Natural killer cell treated with Interleukin-12 subunit alpha and Interleukin-12 subunit beta and Interleukin-15 and Interleukin-18, amount 100 ng/mL, for 72 hours (primary cell): ENCODE measurements around the gene OTUB1. TPM values are rescaled to one million over a fixed set of nuclear protein-coding genes. Genes with fewer than 3 reads are reported as not detected.
A peak's percentile ranks its signal among the peaks of the same experiment; 100 is the strongest.

Experiments
- ATAC-seq, 2 donors: fragments of 150-1000 bp; cut with Tn5 transposase in 1 of 2; sonication (Bioruptor Pico), chemical (Tn5 transposase) in 1 of 2; 2 replicates each; pipeline ENCODE4 v1.10.0; 2021
- DNase-seq: peaks from one replicate; pipeline ENCODE4 v3.0.0; 2022; ENCODE audit warnings: low spot score
- H3K27ac Mint-ChIP-seq, 2 donors: 1 replicate in 1 of 2; 2 replicates in 1 of 2; pipeline ENCODE4 v1.8.0; 2022; ENCODE audit warnings: mixed read lengths in 2 of 2, mild to moderate bottlenecking in 1 of 2, moderate library complexity in 1 of 2
- H3K27me3 Mint-ChIP-seq, 2 donors: 1 replicate in 1 of 2; 2 replicates in 1 of 2; pipeline ENCODE4 v1.8.0; 2022; ENCODE audit warnings: mixed read lengths in 2 of 2
- H3K36me3 Mint-ChIP-seq: one replicate; pipeline ENCODE4 v1.8.0; 2022; ENCODE audit warnings: mixed read lengths
- H3K4me1 Mint-ChIP-seq, 2 donors: 1 replicate in 1 of 2; 2 replicates in 1 of 2; pipeline ENCODE4 v1.8.0; 2022; ENCODE audit warnings: low read depth in 2 of 2, mixed read lengths in 2 of 2, mild to moderate bottlenecking in 1 of 2
- H3K4me3 Mint-ChIP-seq: one replicate; pipeline ENCODE4 v1.8.0; 2022; ENCODE audit warnings: mixed read lengths
- H3K9me3 Mint-ChIP-seq: 2 replicates; pipeline ENCODE4 v1.8.0; 2022; ENCODE audit warnings: mixed read lengths
- total RNA-seq, 2 donors: library from RNA; stranded (reverse); gene quantifications; one replicate each; pipeline ENCODE4 v1.2.3, GENCODE V29; 2022

The OTUB1 gene
- total RNA-seq, 2 donors from 2014 or later: 87.8 to 96.6 TPM

DNA sequence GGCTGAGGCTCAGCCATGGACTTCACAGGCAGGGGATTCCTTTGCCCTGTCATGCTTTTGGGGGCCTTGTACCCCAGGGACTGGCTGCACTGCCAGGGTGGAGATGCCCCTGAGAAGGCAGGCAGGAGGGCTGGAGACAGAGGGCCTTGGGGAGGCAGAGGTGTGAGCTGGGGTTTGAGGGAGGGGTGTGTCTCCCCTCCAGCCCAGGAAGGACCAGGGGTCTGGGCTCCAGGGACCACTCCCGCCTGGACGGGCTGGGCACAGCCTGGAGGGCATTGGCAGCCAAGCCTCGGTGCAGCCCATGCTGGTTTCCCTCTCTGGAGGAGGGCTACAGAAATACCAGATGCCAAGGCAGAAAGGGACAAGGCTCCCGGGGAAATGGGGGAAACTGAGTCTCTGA lies 19.5 kb downstream of the OTUB1 start:
- Mint-ChIP-seq H3K4me1 (peaks cover 19 to 22% of the 10 kb centered on the region in 2 donors), H3K27me3 (peaks cover 21 to 27% of the 10 kb centered on the region in 2 donors), H3K9me3 (peaks cover 8% of the 10 kb centered on the region), H3K27ac (no peak overlapping the region), H3K36me3 (no peaks in the 10 kb centered on the region), H3K4me3 (no peak overlapping the region)
- DNase-seq: no peak
- no peak for ATAC-seq

DNA sequence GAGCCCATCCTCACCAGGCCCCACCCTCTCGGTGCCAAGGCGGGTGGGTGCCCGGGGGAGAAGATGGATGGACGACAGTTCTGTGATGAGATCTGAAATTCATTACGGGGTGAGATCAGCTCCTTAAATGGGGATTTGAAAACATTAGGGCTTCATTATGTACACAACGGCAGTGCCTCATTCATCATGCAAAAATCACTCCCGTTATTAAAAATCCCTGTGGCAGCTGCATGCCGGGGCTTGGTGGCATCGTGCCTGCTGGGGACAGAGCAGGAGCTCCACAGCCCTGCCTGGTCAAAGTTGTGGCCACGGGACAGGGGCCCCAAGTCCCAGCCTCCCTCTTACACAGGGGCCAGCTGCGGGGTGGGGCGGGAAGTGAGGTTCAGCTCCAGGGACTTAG lies 20.2 kb downstream of the OTUB1 start:
- Mint-ChIP-seq H3K36me3 (no peaks in the 10 kb centered on the region), H3K27ac (no peak overlapping the region), H3K4me1 (peaks cover 19 to 29% of the 10 kb centered on the region in 2 donors), H3K9me3 (peaks cover 12% of the 10 kb centered on the region), H3K27me3 (peaks cover 21 to 27% of the 10 kb centered on the region in 2 donors), H3K4me3 (no peak overlapping the region)
- DNase-seq: no peak
- no peak for ATAC-seq

DNA sequence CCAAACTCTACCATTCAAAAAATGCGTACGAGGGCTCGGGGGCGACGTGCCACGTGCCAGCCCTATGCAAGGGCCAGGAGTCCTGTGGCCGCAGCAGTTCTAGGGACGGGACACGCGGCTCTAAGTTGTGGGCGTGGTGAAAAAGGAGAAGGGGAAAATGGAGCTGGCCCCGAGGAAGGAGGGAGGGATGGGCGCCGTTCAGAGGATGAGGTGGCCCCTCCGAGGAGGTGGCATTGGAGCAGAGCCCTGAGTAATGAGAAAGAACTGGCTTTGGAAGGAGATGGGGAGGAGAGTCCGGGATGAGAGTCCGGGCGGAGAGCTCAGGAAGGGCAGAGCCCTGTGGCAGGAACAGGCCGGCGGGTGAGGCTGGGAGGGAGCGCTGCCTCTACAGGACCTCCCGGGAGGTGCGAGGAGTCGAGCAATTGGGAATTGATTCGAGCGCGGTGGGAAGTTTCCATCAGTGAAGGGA lies 21.0 kb downstream of the OTUB1 start:
- Mint-ChIP-seq H3K27me3 (peaks cover 21 to 23% of the 10 kb centered on the region in 2 donors), H3K9me3 (peaks cover 12% of the 10 kb centered on the region), H3K4me3 (peak overlapping the region; percentile 69), H3K36me3 (no peaks in the 10 kb centered on the region), H3K27ac (no peak overlapping the region), H3K4me1 (peaks cover 19 to 25% of the 10 kb centered on the region in 2 donors)
- DNase-seq (no peak), ATAC-seq (no peak)

DNA sequence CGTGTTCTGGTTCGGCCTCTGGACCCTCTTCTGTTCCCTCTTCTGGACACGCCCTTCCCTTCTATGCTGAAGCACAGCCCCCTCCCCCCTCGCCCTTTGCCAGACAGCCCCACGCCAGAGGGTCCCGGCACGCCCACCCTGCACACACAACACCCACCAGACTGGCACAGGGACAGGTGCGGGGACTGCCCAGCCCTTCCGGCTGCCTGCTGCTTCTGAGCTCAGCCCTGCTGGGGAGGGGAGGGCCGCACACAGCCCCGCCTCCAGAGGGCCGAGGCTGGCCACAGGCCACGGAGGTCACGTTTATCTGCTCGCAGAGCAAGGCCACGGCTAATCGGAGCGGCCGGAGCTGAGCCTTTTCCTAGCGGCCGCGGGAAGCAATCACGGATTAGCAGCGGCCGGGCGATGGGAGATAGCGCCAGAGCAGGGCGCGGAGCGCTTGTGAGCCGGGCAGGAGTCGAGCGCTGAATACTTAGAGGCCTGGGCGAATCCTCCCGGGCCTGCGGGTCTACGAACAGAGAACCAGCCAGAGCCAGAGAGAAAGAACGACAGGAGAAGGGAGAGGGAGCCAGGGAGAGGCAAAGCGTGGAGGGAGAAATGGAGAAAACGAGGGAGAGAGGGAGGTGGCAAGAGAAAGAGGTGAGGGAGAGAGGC lies 21.5 kb downstream of the OTUB1 start:
- peaks cover 12% of the 10 kb centered on the region for H3K9me3 Mint-ChIP-seq
- H3K4me3 Mint-ChIP-seq: peak overlapping the region; percentile 69
- H3K4me1 Mint-ChIP-seq: peaks cover 19 to 25% of the 10 kb centered on the region in 2 donors

DNA sequence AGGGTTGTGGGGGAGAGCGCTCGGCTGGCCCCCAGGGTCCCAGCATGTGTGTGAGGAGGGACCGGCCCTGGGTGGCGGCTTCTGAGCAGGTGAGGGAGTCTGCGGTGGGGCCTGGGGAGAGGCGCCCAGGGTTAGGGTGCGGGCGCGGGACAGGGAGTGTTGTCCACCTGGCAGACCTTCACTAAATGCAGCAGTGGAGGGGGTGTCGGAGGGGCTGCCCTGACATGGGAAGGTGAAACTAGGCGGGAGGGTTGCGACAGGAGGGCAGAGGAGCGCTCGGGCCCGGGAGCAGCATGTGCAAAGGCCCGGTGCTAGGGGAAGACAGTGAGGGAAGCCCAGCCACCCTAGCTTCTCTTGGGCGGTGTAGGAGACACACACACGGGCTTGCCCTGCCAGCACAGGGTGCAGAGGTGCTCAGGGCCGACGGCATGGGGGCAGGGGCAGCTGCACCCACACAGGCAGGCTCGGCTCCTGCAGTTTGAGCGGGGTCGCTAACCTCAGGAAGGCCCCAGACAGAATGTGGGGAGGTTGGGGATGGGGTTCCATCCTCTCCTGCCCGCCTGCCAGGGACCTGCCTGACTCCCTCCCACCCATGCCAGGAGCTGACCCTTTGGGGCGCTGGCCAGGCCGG lies 22.2 kb downstream of the OTUB1 start:
- H3K4me1 Mint-ChIP-seq: peaks cover 19 to 25% of the 10 kb centered on the region in 2 donors
- DNase-seq (no peak), ATAC-seq (no peak)
- peaks cover 12% of the 10 kb centered on the region for H3K9me3 Mint-ChIP-seq
- H3K27ac Mint-ChIP-seq: no peak overlapping the region
- peaks cover 21 to 23% of the 10 kb centered on the region in 2 donors for H3K27me3 Mint-ChIP-seq
- H3K4me3 Mint-ChIP-seq: no peak overlapping the region
- no peaks in the 10 kb centered on the region for H3K36me3 Mint-ChIP-seq

More for the DNA sequence above, 21.5 kb downstream of the OTUB1 start:
- Mint-ChIP-seq H3K36me3 (no peaks in the 10 kb centered on the region), H3K27ac (no peak overlapping the region), H3K27me3 (peaks cover 21 to 23% of the 10 kb centered on the region in 2 donors)
- DNase-seq: no peak
- ATAC-seq: peak; percentile 58 to 76

DNA sequence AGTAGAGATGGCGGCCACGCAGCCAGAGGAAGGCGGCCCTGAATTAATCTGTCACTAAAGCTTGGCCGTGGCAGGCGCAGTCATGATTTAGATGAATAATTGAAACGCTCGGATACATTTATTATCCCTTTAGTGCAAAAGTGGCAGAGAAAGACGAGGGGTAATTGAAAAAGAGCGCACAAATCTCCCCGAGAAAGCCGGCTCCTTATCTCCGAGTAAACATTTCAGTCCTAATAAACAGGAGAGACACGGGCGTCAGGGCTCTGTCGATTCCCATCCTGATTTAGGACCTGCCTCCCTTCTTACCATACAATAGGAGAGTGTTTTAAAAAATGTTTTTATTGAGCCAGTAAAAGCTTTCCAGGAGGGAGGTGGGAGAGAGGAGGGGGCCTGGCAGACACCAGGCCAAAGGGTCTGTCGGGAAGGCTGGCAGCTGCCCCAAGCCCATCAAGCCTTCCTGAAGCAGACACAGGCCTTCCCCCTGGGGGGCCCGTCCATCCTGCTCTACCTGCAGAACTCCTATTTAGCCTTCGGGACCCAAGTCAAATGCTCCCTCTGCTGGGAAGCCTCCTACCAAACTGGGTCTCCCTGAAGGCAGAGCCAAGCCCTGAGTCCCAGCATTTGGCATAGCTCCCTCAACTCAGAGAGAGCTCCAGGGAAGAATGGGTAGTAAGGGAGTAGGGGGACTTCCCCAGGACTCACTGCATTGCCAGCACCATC lies 22.8 kb downstream of the OTUB1 start:
- ATAC-seq (no peak), DNase-seq (no peak)
- H3K27ac Mint-ChIP-seq: no peak overlapping the region
- H3K27me3 Mint-ChIP-seq: peaks cover 21 to 23% of the 10 kb centered on the region in 2 donors
- H3K9me3 Mint-ChIP-seq: peaks cover 12% of the 10 kb centered on the region
- peaks cover 19 to 25% of the 10 kb centered on the region in 2 donors for H3K4me1 Mint-ChIP-seq
- no peak overlapping the region for H3K4me3 Mint-ChIP-seq
- H3K36me3 Mint-ChIP-seq: no peaks in the 10 kb centered on the region

DNA sequence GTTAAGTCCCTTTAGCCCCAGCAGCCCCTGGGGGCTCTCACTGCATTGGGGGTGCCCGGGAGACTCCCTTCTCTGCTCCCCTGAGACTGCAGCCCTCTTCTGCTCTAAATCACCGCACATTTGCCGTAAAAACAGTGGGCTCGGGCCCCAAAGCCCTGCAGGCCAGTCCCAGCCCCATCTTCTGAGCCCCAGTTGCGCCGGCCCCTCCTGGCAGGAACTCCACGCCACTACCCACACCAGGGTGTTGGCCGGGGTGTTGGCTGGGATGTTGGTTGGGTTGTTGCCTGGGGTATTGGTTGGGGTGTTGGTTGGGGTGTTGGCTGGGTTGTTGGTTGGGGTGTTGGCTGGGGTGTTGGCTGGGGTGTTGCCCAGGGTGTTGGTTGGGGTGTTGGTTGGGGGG lies 23.5 kb downstream of the OTUB1 start:
- H3K4me1 Mint-ChIP-seq: peaks cover 19 to 25% of the 10 kb centered on the region in 2 donors
- peaks cover 12% of the 10 kb centered on the region for H3K9me3 Mint-ChIP-seq
- H3K27me3 Mint-ChIP-seq: peaks cover 21 to 23% of the 10 kb centered on the region in 2 donors
- ATAC-seq (no peak), DNase-seq (no peak)
- H3K36me3 Mint-ChIP-seq: no peaks in the 10 kb centered on the region
- no peak overlapping the region for H3K27ac Mint-ChIP-seq
- H3K4me3 Mint-ChIP-seq: no peak overlapping the region

DNA sequence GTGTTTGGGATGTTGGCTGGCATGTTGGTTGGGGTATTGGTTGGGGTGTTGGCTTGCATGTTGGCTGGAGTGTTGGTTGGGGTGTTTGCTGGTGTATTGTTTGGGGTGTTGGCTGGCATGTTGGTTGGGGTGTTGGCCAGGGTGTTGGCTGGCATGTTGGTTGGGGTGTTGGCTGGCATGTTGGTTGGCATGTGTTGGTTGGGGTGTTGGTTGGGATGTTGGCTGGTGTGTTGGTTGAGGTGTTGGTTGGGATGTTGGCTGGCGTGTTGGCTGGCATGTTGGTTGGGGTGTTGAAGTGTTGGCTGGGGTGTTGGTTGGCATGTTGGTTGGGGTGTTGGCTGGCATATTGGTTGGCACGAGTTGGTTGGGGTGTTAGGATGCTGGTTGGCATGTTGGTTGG lies 24.5 kb downstream of the OTUB1 start:
- Mint-ChIP-seq H3K4me3 (no peak overlapping the region), H3K36me3 (no peaks in the 10 kb centered on the region), H3K4me1 (peaks cover 19 to 25% of the 10 kb centered on the region in 2 donors), H3K9me3 (peaks cover 12% of the 10 kb centered on the region), H3K27me3 (peaks cover 21% of the 10 kb centered on the region in 2 donors), H3K27ac (peak overlapping the region in 1 of 2 donors; percentile 45)
- DNase-seq: no peak
- no peak for ATAC-seq

DNA sequence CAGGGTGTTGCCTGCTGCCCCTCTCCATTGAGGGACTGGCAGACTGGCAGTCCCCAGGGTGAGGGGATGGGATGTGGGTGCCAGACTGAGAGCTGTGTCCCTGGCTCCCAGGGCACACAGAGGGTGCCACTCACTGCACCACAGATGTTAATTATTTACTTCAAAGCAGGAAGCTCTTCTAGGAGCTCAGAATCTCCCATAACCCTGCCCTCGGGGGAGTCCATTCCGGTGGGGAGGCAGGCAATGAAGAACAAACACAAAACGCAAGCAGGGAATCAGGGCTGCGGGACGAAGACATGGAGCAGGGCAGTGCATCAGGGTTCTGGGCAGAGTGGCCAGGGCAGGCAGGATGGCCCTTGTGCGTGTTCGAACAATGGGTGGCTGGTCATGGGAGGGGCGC lies 25.1 kb downstream of the OTUB1 start:
- Mint-ChIP-seq H3K4me1 (peaks cover 19 to 25% of the 10 kb centered on the region in 2 donors), H3K27me3 (peaks cover 18 to 20% of the 10 kb centered on the region in 2 donors), H3K4me3 (no peak overlapping the region), H3K9me3 (peaks cover 12% of the 10 kb centered on the region), H3K36me3 (no peaks in the 10 kb centered on the region), H3K27ac (peak overlapping the region in 1 of 2 donors; percentile 29)
- ATAC-seq (no peak), DNase-seq (no peak)

DNA sequence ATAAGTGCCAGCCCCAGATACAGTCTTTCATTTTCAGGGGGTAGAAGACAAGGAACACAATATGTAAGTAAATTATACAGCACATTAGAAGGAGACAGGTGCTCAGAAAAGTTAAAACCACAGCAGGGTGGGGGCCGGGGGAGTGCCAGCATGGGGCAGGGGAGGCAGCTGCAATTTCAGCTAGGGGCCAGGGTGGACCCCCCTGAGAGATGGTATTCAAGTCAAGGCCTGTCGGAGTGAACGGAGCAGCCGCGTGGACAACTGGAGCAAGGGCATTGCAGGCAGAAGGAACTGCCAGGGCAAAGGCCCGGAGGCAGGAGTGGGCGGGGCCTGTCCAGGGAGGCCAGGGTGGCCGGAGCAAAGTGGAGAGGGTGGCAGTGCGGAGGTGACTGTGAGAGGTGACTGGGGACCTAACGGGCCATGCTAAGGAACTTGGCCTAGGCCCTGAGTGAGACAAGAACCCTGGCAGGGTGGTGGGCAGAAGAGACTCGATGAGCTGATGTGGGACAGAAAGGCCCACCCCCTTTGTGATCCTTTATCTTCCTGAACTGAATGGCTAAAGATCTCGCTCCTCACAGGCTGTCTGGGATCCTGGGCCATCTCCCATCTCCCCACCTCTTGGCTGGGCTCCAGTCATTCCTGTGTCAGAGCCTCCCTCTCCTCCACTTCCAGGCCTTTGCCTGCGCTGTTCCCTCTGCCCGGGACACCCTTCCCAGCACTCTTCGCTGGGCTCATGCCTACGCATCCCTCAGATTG lies 27.1 kb downstream of the OTUB1 start:
- Mint-ChIP-seq H3K4me3 (no peak overlapping the region), H3K36me3 (no peaks in the 10 kb centered on the region), H3K27ac (no peak overlapping the region), H3K9me3 (peaks cover 12% of the 10 kb centered on the region), H3K27me3 (peaks cover under 1% of the 10 kb centered on the region in 2 donors), H3K4me1 (peaks cover 5 to 14% of the 10 kb centered on the region in 2 donors)
- no peak for ATAC-seq
- no peak for DNase-seq

DNA sequence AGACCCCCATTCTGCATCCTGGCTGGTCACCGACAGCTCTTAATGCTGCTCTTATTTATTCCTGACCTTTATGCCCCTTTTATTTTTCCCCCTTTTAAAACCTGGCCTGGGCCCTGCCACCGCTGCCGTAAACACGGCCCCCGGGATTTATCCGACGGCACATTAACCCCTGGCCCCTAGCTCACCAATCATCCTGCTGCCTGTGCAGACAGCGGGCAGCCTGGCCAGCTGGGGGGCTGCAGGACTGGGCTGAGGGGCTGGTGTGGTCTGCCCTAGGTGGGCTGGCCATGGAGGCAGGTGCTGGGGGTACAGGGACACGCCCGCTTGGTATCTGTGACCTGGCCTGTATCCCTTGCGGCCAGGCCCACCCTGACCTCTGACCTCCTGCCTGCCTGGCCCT lies 28.1 kb downstream of the OTUB1 start:
- DNase-seq (no peak), ATAC-seq (no peak)
- H3K4me3 Mint-ChIP-seq: no peak overlapping the region
- no peaks in the 10 kb centered on the region for H3K27me3 Mint-ChIP-seq
- no peaks in the 10 kb centered on the region for H3K36me3 Mint-ChIP-seq
- no peak overlapping the region for H3K27ac Mint-ChIP-seq
- peaks cover 5 to 14% of the 10 kb centered on the region in 2 donors for H3K4me1 Mint-ChIP-seq
- peaks cover 12% of the 10 kb centered on the region for H3K9me3 Mint-ChIP-seq

DNA sequence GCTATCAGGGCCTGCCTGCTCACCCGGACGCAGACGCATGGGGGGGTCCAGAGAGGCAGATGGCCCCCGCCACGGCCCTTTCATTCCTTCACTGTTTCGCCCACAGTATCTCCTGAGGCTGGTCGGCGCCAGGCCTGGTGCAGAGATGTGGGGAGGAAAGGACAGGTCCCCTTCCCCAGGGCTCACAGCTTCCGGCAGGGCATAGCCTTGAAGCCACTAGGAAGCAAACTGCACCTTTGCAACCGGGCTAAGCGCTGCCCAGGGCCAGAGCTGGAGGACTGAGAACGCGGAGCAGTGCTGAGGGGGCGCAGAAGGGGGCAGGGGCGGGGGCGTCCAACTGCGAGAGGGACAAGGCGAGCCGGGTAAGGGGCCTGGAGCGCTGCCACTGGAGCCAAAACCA lies 29.3 kb downstream of the OTUB1 start:
- peaks cover 6% of the 10 kb centered on the region for H3K9me3 Mint-ChIP-seq
- H3K36me3 Mint-ChIP-seq: no peaks in the 10 kb centered on the region
- no peak for ATAC-seq
- peaks cover 1 to 8% of the 10 kb centered on the region in 2 donors for H3K4me1 Mint-ChIP-seq
- no peaks in the 10 kb centered on the region for H3K27me3 Mint-ChIP-seq
- H3K27ac Mint-ChIP-seq: no peak overlapping the region
- DNase-seq: no peak
- H3K4me3 Mint-ChIP-seq: no peak overlapping the region
